HL-60 (cell line): Measurements from ENCODE around the gene PPP6R3.

Source experiments
- GABPA ChIP-seq: IDR thresholded peaks from 2 replicates; pipeline ENCODE4 v1.6.1; 2012; ENCODE audit warnings: low read depth
- POLR2AphosphoS5 ChIP-seq: IDR thresholded peaks from 2 replicates; pipeline ENCODE4 v1.6.1; 2012; ENCODE audit warnings: low read depth
- TF ChIP-seq, protein P1 (sequence below): IDR thresholded peaks from 2 replicates; pipeline ENCODE4 v1.6.1; 2012; ENCODE audit warnings: low read depth; ENCODE audit not compliant: insufficient replicate concordance
- TF ChIP-seq, protein P2 (sequence below): IDR thresholded peaks from one replicate; pipeline ENCODE4 v1.5.1; 2011; ENCODE audit warnings: low read length, control low read depth, inconsistent platforms; ENCODE audit not compliant: insufficient read depth

DNA sequence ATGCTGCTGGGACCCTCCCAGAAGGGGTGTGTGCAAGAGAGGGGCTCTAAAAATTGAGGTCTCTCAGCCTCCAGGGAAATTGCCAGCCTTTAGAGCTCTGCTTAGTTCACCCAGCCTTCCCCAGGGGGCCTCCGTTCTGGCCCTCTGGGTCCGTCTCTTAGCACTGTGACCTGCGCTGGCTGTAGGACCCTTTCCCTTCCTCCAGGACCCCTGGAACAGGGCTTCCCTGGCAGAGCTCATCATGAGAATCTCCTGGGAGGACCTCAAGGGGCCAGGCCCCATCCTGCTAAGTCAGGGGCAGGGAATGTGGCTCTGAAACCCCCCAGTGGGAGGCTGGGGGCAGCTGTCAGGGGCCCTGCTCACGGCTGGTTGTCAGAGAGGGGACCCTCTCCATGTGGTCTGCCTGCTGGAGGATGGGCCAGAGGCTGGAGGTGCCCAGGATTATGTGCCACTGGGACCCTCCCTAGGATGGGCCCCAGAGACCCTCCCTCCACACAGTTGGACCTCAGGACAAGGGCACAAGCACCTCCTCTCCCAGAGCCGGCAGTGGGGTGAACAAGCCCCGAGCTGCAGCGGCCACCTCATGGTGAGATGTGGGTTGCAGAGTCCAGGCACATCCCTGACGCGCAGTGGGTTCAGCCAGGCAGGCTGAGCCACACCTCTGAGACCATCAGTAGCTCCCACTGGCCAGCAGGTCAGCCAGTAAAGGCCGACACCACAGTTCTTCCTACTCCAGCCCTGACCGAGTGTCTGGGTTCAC is 196.6 kb downstream of the PPP6R3 start:
- TF ChIP-seq GABPA (no peak), POLR2AphosphoS5 (no peak)
- TF ChIP-seq, protein P1, sequence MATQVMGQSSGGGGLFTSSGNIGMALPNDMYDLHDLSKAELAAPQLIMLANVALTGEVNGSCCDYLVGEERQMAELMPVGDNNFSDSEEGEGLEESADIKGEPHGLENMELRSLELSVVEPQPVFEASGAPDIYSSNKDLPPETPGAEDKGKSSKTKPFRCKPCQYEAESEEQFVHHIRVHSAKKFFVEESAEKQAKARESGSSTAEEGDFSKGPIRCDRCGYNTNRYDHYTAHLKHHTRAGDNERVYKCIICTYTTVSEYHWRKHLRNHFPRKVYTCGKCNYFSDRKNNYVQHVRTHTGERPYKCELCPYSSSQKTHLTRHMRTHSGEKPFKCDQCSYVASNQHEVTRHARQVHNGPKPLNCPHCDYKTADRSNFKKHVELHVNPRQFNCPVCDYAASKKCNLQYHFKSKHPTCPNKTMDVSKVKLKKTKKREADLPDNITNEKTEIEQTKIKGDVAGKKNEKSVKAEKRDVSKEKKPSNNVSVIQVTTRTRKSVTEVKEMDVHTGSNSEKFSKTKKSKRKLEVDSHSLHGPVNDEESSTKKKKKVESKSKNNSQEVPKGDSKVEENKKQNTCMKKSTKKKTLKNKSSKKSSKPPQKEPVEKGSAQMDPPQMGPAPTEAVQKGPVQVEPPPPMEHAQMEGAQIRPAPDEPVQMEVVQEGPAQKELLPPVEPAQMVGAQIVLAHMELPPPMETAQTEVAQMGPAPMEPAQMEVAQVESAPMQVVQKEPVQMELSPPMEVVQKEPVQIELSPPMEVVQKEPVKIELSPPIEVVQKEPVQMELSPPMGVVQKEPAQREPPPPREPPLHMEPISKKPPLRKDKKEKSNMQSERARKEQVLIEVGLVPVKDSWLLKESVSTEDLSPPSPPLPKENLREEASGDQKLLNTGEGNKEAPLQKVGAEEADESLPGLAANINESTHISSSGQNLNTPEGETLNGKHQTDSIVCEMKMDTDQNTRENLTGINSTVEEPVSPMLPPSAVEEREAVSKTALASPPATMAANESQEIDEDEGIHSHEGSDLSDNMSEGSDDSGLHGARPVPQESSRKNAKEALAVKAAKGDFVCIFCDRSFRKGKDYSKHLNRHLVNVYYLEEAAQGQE, result no peak
- TF ChIP-seq, protein P2, sequence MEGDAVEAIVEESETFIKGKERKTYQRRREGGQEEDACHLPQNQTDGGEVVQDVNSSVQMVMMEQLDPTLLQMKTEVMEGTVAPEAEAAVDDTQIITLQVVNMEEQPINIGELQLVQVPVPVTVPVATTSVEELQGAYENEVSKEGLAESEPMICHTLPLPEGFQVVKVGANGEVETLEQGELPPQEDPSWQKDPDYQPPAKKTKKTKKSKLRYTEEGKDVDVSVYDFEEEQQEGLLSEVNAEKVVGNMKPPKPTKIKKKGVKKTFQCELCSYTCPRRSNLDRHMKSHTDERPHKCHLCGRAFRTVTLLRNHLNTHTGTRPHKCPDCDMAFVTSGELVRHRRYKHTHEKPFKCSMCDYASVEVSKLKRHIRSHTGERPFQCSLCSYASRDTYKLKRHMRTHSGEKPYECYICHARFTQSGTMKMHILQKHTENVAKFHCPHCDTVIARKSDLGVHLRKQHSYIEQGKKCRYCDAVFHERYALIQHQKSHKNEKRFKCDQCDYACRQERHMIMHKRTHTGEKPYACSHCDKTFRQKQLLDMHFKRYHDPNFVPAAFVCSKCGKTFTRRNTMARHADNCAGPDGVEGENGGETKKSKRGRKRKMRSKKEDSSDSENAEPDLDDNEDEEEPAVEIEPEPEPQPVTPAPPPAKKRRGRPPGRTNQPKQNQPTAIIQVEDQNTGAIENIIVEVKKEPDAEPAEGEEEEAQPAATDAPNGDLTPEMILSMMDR, result no peak
